HepG2 (cell line): ENCODE results near the gene ELMOD1. TPM values are rescaled to one million over a fixed set of nuclear protein-coding genes. Genes with fewer than 3 reads are reported as not detected.

ENCODE experiments used
- GABPA ChIP-seq, 2 experiments: IDR thresholded peaks; 2 replicates each; pipeline ENCODE4 v1.6.1; 2011 to 2016; ENCODE audit warnings: low read depth in 2 of 2, low read length in 1 of 2, missing biosample characterization in 1 of 2, missing genetic modification characterization in 1 of 2
- KDM5B ChIP-seq: sonication (generic); formaldehyde crosslinking; IDR thresholded peaks from 2 replicates; pipeline ENCODE4 v1.4.0; 2020; ENCODE audit warnings: missing genetic modification reagents, mild to moderate bottlenecking, borderline replicate concordance
- KLF16 ChIP-seq, 2 experiments: sonication (generic) in 1 of 2; formaldehyde crosslinking in 1 of 2; IDR thresholded peaks; 2 replicates each; pipeline versions ENCODE4 v1.6.1 to v1.8.0; 2016 to 2023; ENCODE audit warnings: missing genetic modification reagents in 2 of 2, missing compliant biosample characterization in 1 of 2
- MED8 ChIP-seq: sonication (generic); formaldehyde crosslinking; IDR thresholded peaks from 2 replicates; pipeline ENCODE4 v1.8.1; 2023; ENCODE audit warnings: mild to moderate bottlenecking, missing genetic modification reagents; ENCODE audit not compliant: insufficient replicate concordance
- NPAS2 ChIP-seq: sonication (generic); formaldehyde crosslinking; IDR thresholded peaks from 2 replicates; pipeline ENCODE4 v1.8.0; 2022; ENCODE audit warnings: mild to moderate bottlenecking, missing genetic modification reagents, borderline replicate concordance
- TEAD3 ChIP-seq: optimal IDR thresholded peaks from 2 replicates; pipeline ENCODE3; 2016; ENCODE audit warnings: borderline replicate concordance
- YEATS4 ChIP-seq: sonication (generic); formaldehyde crosslinking; IDR thresholded peaks from 2 replicates; pipeline ENCODE4 v1.4.0; 2020; ENCODE audit warnings: missing genetic modification reagents, borderline replicate concordance
- ZFYVE20 ChIP-seq: sonication (generic); formaldehyde crosslinking; IDR thresholded peaks from 2 replicates; pipeline ENCODE4 v1.8.0; 2023; ENCODE audit warnings: low read depth, mild to moderate bottlenecking, moderate library complexity, missing genetic modification reagents, borderline replicate concordance
- ZNF512 ChIP-seq: sonication (generic); formaldehyde crosslinking; IDR thresholded peaks from 2 replicates; pipeline ENCODE4 v1.4.0; 2020; ENCODE audit warnings: mild to moderate bottlenecking, missing genetic modification reagents
- ZNF652 ChIP-seq: IDR thresholded peaks from 2 replicates; pipeline ENCODE4 v1.6.1; 2016; ENCODE audit warnings: low read depth, borderline replicate concordance
- ZSCAN25 ChIP-seq: sonication (generic); formaldehyde crosslinking; IDR thresholded peaks from 2 replicates; pipeline ENCODE4 v1.8.0; 2022; ENCODE audit warnings: mild to moderate bottlenecking, missing genetic modification reagents
- polyA plus RNA-seq, 8 experiments: library from polyadenylated mRNA; depleted of rRNA in 3 of 8; stranded (reverse) in 7 of 8; unstranded in 1 of 8; fragments of >200 nt; fragmentation: Illumina TruSeq in 4 of 8; extraction: Trizol in 4 of 8; gene quantifications; 2 replicates each; pipeline versions ENCODE4 v1.2.1 to v1.2.3, GENCODE V29; 2011 to 2016; ENCODE audit warnings: low read depth in 4 of 8, missing spikeins in 1 of 8, mixed read lengths in 1 of 8; ENCODE audit not compliant: insufficient read depth in 1 of 8
- total RNA-seq, 5 experiments: library from RNA; depleted of rRNA; stranded (reverse); fragments of >200 nt; fragmentation: Illumina TruSeq; extraction: Trizol; gene quantifications; 2 replicates each; pipeline ENCODE4 v1.2.3, GENCODE V29; 2016; ENCODE audit warnings: low read depth in 1 of 5
- TF ChIP-seq, protein P1 (sequence below): fragments of 450-650 bp; IDR thresholded peaks from 2 replicates; pipeline ENCODE4 v1.6.1; 2016
- TF ChIP-seq, protein P2 (sequence below): IDR thresholded peaks from 2 replicates; pipeline ENCODE4 v1.6.1; 2016; ENCODE audit warnings: mild to moderate bottlenecking
- TF ChIP-seq, protein P3 (sequence below): sonication (generic); formaldehyde crosslinking; IDR thresholded peaks from 2 replicates; pipeline ENCODE4 v1.9.0; 2021; ENCODE audit warnings: mild to moderate bottlenecking, missing genetic modification reagents

ELMOD1 gene
- total and polyA plus RNA-seq, 2 of the 13 experiments (the other 11 are each of a cell fraction or from before 2014, with no cell fraction given), result not detected

GRCh38 chr11:107565219-107565937, 25.6 kb upstream of the ELMOD1 start, which contains the start of gene ALKBH8 (continued):
- TF ChIP-seq ZNF512 (CRISPR knock-in tag) (no peak), KDM5B (CRISPR knock-in tag) (peak; percentile 55; the same call in 1 of the 2 replicates), TEAD3 (CRISPR knock-in tag) (peak; percentile 35), ZNF652 (CRISPR knock-in tag) (peak; percentile 67; the same call in 1 of the 2 replicates), YEATS4 (CRISPR knock-in tag) (peak; percentile 66; the same call in 1 of the 2 replicates), KLF16 (CRISPR knock-in tag; IDR thresholded peaks at IDR 0.05) (peak in 1 of 2 experiments; percentile 71; a peak in 1 of 4 replicates), ZFYVE20 (CRISPR knock-in tag) (no peak), ZSCAN25 (CRISPR knock-in tag) (peak; percentile 10; the same call in 1 of the 2 replicates), MED8 (peak; percentile 22), GABPA (IDR thresholded peaks at IDR 0.05; ENCODE audit: low read depth, low read length) (peak; percentile 38; the same call in 1 of the 2 replicates), GABPA (CRISPR knock-in tag; IDR thresholded peaks at IDR 0.05; ENCODE audit: low read depth) (peak; percentile 84), NPAS2 (no peak)
- TF ChIP-seq, protein P1, sequence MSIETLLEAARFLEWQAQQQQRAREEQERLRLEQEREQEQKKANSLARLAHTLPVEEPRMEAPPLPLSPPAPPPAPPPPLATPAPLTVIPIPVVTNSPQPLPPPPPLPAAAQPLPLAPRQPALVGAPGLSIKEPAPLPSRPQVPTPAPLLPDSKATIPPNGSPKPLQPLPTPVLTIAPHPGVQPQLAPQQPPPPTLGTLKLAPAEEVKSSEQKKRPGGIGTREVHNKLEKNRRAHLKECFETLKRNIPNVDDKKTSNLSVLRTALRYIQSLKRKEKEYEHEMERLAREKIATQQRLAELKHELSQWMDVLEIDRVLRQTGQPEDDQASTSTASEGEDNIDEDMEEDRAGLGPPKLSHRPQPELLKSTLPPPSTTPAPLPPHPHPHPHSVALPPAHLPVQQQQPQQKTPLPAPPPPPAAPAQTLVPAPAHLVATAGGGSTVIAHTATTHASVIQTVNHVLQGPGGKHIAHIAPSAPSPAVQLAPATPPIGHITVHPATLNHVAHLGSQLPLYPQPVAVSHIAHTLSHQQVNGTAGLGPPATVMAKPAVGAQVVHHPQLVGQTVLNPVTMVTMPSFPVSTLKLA, result peak; percentile 71
- TF ChIP-seq, protein P2, sequence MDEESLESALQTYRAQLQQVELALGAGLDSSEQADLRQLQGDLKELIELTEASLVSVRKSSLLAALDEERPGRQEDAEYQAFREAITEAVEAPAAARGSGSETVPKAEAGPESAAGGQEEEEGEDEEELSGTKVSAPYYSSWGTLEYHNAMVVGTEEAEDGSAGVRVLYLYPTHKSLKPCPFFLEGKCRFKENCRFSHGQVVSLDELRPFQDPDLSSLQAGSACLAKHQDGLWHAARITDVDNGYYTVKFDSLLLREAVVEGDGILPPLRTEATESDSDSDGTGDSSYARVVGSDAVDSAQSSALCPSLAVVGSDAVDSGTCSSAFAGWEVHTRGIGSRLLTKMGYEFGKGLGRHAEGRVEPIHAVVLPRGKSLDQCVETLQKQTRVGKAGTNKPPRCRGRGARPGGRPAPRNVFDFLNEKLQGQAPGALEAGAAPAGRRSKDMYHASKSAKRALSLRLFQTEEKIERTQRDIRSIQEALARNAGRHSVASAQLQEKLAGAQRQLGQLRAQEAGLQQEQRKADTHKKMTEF (CRISPR knock-in tag), result peak; percentile 77; the same call in 1 of the 2 replicates
- TF ChIP-seq, protein P3, sequence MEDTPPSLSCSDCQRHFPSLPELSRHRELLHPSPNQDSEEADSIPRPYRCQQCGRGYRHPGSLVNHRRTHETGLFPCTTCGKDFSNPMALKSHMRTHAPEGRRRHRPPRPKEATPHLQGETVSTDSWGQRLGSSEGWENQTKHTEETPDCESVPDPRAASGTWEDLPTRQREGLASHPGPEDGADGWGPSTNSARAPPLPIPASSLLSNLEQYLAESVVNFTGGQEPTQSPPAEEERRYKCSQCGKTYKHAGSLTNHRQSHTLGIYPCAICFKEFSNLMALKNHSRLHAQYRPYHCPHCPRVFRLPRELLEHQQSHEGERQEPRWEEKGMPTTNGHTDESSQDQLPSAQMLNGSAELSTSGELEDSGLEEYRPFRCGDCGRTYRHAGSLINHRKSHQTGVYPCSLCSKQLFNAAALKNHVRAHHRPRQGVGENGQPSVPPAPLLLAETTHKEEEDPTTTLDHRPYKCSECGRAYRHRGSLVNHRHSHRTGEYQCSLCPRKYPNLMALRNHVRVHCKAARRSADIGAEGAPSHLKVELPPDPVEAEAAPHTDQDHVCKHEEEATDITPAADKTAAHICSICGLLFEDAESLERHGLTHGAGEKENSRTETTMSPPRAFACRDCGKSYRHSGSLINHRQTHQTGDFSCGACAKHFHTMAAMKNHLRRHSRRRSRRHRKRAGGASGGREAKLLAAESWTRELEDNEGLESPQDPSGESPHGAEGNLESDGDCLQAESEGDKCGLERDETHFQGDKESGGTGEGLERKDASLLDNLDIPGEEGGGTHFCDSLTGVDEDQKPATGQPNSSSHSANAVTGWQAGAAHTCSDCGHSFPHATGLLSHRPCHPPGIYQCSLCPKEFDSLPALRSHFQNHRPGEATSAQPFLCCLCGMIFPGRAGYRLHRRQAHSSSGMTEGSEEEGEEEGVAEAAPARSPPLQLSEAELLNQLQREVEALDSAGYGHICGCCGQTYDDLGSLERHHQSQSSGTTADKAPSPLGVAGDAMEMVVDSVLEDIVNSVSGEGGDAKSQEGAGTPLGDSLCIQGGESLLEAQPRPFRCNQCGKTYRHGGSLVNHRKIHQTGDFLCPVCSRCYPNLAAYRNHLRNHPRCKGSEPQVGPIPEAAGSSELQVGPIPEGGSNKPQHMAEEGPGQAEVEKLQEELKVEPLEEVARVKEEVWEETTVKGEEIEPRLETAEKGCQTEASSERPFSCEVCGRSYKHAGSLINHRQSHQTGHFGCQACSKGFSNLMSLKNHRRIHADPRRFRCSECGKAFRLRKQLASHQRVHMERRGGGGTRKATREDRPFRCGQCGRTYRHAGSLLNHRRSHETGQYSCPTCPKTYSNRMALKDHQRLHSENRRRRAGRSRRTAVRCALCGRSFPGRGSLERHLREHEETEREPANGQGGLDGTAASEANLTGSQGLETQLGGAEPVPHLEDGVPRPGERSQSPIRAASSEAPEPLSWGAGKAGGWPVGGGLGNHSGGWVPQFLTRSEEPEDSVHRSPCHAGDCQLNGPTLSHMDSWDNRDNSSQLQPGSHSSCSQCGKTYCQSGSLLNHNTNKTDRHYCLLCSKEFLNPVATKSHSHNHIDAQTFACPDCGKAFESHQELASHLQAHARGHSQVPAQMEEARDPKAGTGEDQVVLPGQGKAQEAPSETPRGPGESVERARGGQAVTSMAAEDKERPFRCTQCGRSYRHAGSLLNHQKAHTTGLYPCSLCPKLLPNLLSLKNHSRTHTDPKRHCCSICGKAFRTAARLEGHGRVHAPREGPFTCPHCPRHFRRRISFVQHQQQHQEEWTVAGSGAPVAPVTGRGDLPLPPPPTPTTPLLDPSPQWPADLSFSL (CRISPR knock-in tag), result peak; percentile 72
